Testis (tissue), 2 donors: ENCODE measurements around the gene CHRM4.

Experiments
- CTCF ChIP-seq, 3 experiments: fragments of 450-650 bp in 2 of 3; fragments of 200-600 bp in 1 of 3; sonication (generic) in 1 of 3; IDR thresholded peaks; one replicate each; pipeline ENCODE4 v1.5.1; 2016 to 2019; ENCODE audit warnings: antibody characterized with exemption in 3 of 3, mild to moderate bottlenecking in 2 of 3, moderate library complexity in 1 of 3
- POLR2A ChIP-seq: fragments of 450-650 bp; IDR thresholded peaks from one replicate; pipeline ENCODE4 v1.6.1; 2017; ENCODE audit warnings: antibody characterized with exemption, mild to moderate bottlenecking, moderate library complexity

GRCh38 chr11:46390331-46391171, 1.0 kb downstream of the CHRM4 start:
- TF ChIP-seq CTCF (IDR thresholded peaks at IDR 0.05), result no peak
- TF ChIP-seq POLR2A, result no peak
